ENCODE results near the gene HOXC13.

HOXC13 gene

GRCh38 chr12:53967421-53967925, 28.8 kb downstream of the HOXC13 start:
- peaks cover 17% of the 10 kb centered on the region for H3K4me1 Mint-ChIP-seq (ENCODE audit: low read depth)
- no peaks in the 10 kb centered on the region for H3K9me3 Mint-ChIP-seq
- peaks cover 3% of the 10 kb centered on the region for H3K36me3 Mint-ChIP-seq (ENCODE audit: low read depth)
- H3K4me3 Mint-ChIP-seq: no peak overlapping the region
- H3K27me3 Mint-ChIP-seq (ENCODE audit: low read depth): peaks cover 100% of the 10 kb centered on the region
- H3K27ac Mint-ChIP-seq: peak overlapping the region; percentile 6

GRCh38 chr12:53968214-53969127, 29.8 kb downstream of the HOXC13 start:
- peaks cover 24% of the 10 kb centered on the region for H3K4me1 Mint-ChIP-seq (ENCODE audit: low read depth)

GRCh38 chr12:53969588-53970259, 31.1 kb downstream of the HOXC13 start:
- H3K27me3 Mint-ChIP-seq (ENCODE audit: low read depth): peaks cover 95% of the 10 kb centered on the region
- H3K27ac Mint-ChIP-seq: no peak overlapping the region
- no peaks in the 10 kb centered on the region for H3K9me3 Mint-ChIP-seq
- H3K4me1 Mint-ChIP-seq (ENCODE audit: low read depth): peaks cover 14% of the 10 kb centered on the region
- no peak overlapping the region for H3K4me3 Mint-ChIP-seq
- H3K36me3 Mint-ChIP-seq (ENCODE audit: low read depth): peaks cover 8% of the 10 kb centered on the region

More at GRCh38 chr12:53968214-53969127, 29.8 kb downstream of the HOXC13 start:
- peaks cover 8% of the 10 kb centered on the region for H3K36me3 Mint-ChIP-seq (ENCODE audit: low read depth)
- H3K27me3 Mint-ChIP-seq (ENCODE audit: low read depth): peaks cover 100% of the 10 kb centered on the region
- no peaks in the 10 kb centered on the region for H3K9me3 Mint-ChIP-seq
- no peak overlapping the region for H3K27ac Mint-ChIP-seq
- no peak overlapping the region for H3K4me3 Mint-ChIP-seq

- Mint-ChIP-seq H3K36me3 (ENCODE audit: low read depth) (peaks cover 8% of the 10 kb centered on the region), H3K4me3 (no peak overlapping the region), H3K27ac (no peak overlapping the region), H3K9me3 (no peaks in the 10 kb centered on the region), H3K4me1 (ENCODE audit: low read depth) (peaks cover 12% of the 10 kb centered on the region), H3K27me3 (ENCODE audit: low read depth) (peaks cover 92% of the 10 kb centered on the region)
Measured at GRCh38 chr12:53970451-53970850, 31.8 kb downstream of the HOXC13 start.

GRCh38 chr12:53971129-53971528, 32.5 kb downstream of the HOXC13 start:
- Mint-ChIP-seq H3K27me3 (ENCODE audit: low read depth) (peaks cover 92% of the 10 kb centered on the region), H3K4me3 (no peak overlapping the region), H3K36me3 (ENCODE audit: low read depth) (peaks cover 10% of the 10 kb centered on the region), H3K9me3 (no peaks in the 10 kb centered on the region), H3K27ac (no peak overlapping the region), H3K4me1 (ENCODE audit: low read depth) (peaks cover 14% of the 10 kb centered on the region)

GRCh38 chr12:53971686-53972085, 33.1 kb downstream of the HOXC13 start:
- Mint-ChIP-seq H3K4me1 (ENCODE audit: low read depth) (peaks cover 9% of the 10 kb centered on the region), H3K4me3 (no peak overlapping the region), H3K9me3 (no peaks in the 10 kb centered on the region), H3K36me3 (ENCODE audit: low read depth) (peaks cover 7% of the 10 kb centered on the region), H3K27ac (no peak overlapping the region), H3K27me3 (ENCODE audit: low read depth) (peaks cover 92% of the 10 kb centered on the region)

GRCh38 chr12:53972152-53972702, 33.6 kb downstream of the HOXC13 start:
- Mint-ChIP-seq H3K9me3 (no peaks in the 10 kb centered on the region), H3K27ac (peak overlapping the region; percentile 69), H3K36me3 (ENCODE audit: low read depth) (peaks cover 7% of the 10 kb centered on the region), H3K27me3 (ENCODE audit: low read depth) (peaks cover 92% of the 10 kb centered on the region), H3K4me1 (ENCODE audit: low read depth) (peaks cover 9% of the 10 kb centered on the region), H3K4me3 (no peak overlapping the region)

- Mint-ChIP-seq H3K27me3 (ENCODE audit: low read depth) (peaks cover 92% of the 10 kb centered on the region), H3K4me1 (ENCODE audit: low read depth) (peaks cover 9% of the 10 kb centered on the region), H3K27ac (peak within 1 kb of the TSS; percentile 69), H3K4me3 (no peak within 1 kb of the TSS), H3K9me3 (no peaks in the 10 kb centered on the region), H3K36me3 (ENCODE audit: low read depth) (peaks cover 7% of the 10 kb centered on the region)
Measured at GRCh38 chr12:53972722-53973235, 34.1 kb downstream of the HOXC13 start, which contains the start of gene HOXC11. TSS of gene HOXC11 (plus strand) at chr12:53973126. CDS start at chr12:53973242, 116 bp downstream.

GRCh38 chr12:53973236-53974042, 34.8 kb downstream of the HOXC13 start:
- Mint-ChIP-seq H3K4me1 (ENCODE audit: low read depth) (peaks cover 9% of the 10 kb centered on the region), H3K27ac (peak overlapping the region; percentile 69), H3K9me3 (no peaks in the 10 kb centered on the region), H3K36me3 (ENCODE audit: low read depth) (peaks cover 7% of the 10 kb centered on the region), H3K4me3 (no peak overlapping the region), H3K27me3 (ENCODE audit: low read depth) (peaks cover 92% of the 10 kb centered on the region)

- no peaks in the 10 kb centered on the region for H3K9me3 Mint-ChIP-seq
- peak within 1 kb of the TSS; percentile 46 for H3K4me3 Mint-ChIP-seq
- peaks cover 92% of the 10 kb centered on the region for H3K27me3 Mint-ChIP-seq (ENCODE audit: low read depth)
- peaks cover 9% of the 10 kb centered on the region for H3K4me1 Mint-ChIP-seq (ENCODE audit: low read depth)
- H3K27ac Mint-ChIP-seq: peak within 1 kb of the TSS; percentile 83
- peaks cover 7% of the 10 kb centered on the region for H3K36me3 Mint-ChIP-seq (ENCODE audit: low read depth)
Measured at GRCh38 chr12:53974084-53975063, 35.7 kb downstream of the HOXC13 start, which contains the start of gene HOTAIR. TSS of gene HOTAIR (minus strand) at chr12:53974954.

GRCh38 chr12:53975064-53975471, 36.4 kb downstream of the HOXC13 start:
- Mint-ChIP-seq H3K4me3 (no peak overlapping the region), H3K9me3 (no peaks in the 10 kb centered on the region), H3K27me3 (ENCODE audit: low read depth) (peaks cover 92% of the 10 kb centered on the region), H3K27ac (no peak overlapping the region), H3K36me3 (ENCODE audit: low read depth) (peaks cover 7% of the 10 kb centered on the region), H3K4me1 (ENCODE audit: low read depth) (peaks cover 9% of the 10 kb centered on the region)

GRCh38 chr12:53975479-53976152, 37.0 kb downstream of the HOXC13 start:
- Mint-ChIP-seq H3K27me3 (ENCODE audit: low read depth) (peaks cover 92% of the 10 kb centered on the region), H3K4me3 (peak overlapping the region; percentile 46), H3K4me1 (ENCODE audit: low read depth) (peaks cover 9% of the 10 kb centered on the region), H3K36me3 (ENCODE audit: low read depth) (peaks cover 8% of the 10 kb centered on the region), H3K9me3 (no peaks in the 10 kb centered on the region), H3K27ac (peak overlapping the region; percentile 83)
